Epithelial cell of proximal tubule (primary cell): Measurements from ENCODE around the gene EPOP. TPM values are rescaled to one million over a fixed set of nuclear protein-coding genes. Genes with fewer than 3 reads are reported as not detected.
A peak's percentile ranks its signal among the peaks of the same experiment; 100 is the strongest.

Source experiments
- DNase-seq: peaks from one replicate; pipeline ENCODE4 v3.0.0-alpha.2; 2011; ENCODE audit warnings: low read depth
- H3K4me3 ChIP-seq: 2 replicates; pipeline ENCODE4 v1.5.1; 2011; ENCODE audit warnings: low read depth, mild to moderate bottlenecking, low read length
- CTCF ChIP-seq: conservative IDR thresholded peaks from 2 replicates; pipeline ENCODE4 v1.5.1; 2012; ENCODE audit warnings: low read depth, mild to moderate bottlenecking, low read length
- total RNA-seq: library from RNA; depleted of rRNA; stranded (reverse); fragments of >200 nt; gene quantifications from 2 replicates; pipeline ENCODE4 v1.2.3, GENCODE V29; 2015

Gene EPOP
- total RNA-seq, 1 donor from 2014 or later: 4.1 TPM

DNA sequence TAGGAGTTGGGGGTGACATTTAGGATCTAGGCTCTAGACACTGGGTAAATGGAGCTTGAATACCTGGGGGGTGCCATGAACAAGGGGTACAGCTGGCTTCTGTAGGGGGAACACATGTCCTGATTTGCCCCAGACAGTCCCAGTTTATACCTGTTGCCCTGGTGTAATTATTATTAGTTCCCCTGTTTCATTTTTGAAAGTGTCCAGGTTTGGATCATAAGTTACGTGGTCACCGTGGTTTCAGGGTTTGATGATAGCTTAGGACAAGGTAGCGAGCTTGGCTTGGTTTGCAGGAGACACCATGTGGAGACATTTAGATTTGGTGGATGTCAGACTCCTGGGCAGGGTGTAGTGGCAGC, 35.8 kb upstream of the EPOP start:
- H3K4me3 ChIP-seq: no peak overlapping the region
- no peak for DNase-seq
- no peak for TF ChIP-seq CTCF

DNA sequence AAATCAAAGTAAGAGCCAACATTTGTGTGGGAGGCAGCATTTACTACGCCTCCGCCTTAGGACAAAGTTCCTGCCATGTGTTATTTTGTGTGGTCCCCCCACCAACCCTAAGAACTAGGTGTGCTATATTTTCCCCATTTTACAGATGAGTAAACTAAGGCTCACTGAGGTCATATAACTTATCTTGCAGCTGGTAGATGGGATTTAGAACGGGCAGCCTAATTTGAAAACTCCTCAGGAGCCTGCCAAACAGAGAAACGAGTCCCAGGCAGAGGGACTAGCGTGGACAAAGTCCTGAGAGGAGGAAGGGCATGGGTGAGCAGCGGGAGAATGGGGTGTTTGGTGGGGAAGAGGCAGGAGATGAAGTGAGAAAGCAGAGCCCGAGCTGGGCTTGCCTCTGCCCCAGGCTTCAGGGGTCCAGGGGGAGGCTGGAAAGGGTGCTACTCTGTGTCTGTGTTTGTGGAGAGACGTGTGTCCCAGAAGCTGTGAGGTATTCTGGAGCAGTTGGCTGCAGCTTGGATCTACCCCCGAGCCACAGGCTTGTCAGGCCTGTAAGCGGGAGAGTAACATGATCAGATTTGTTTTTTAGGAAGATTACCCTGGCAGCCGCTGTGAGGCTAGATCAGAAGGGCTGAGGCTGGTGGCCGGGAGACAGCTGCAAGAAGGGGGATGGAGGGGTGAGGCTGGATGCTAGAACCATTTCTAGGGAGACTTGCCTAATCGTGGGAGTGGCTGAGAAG, 35.3 kb upstream of the EPOP start:
- TF ChIP-seq CTCF: no peak
- DNase-seq: no peak
- H3K4me3 ChIP-seq: no peak overlapping the region

DNA sequence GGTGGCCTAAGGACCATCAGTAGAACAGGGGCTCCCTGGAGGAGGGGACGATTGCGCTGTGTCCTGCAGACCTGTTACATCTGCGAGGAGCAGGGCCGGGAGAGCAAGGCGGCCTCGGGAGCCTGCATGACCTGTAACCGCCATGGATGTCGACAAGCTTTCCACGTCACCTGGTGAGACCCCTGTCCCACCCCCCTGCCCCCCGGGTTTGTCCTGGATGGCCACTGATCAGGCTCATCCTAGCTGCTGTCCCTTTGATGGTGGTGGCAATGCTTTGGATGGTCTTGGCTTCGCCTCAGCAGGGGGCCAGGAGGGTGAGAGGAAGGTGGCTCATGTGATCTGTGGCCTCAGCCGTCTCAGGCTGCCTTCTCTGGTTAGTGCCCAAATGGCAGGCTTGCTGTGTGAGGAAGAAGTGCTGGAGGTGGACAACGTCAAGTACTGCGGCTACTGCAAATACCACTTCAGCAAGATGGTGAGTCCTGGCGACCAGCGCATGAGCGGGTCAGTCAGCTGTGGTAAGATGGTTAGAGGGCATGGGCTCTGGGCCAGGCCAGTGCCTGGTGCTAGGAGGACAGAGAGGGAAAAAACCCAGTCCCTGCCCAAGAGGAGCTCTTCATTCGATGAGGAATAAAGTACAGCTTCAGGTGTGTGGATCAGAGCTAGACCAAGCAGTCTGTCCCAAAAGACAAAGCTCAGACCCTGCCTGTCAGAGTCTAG, 34.5 kb upstream of the EPOP start:
- TF ChIP-seq CTCF: no peak
- DNase-seq: no peak

DNA sequence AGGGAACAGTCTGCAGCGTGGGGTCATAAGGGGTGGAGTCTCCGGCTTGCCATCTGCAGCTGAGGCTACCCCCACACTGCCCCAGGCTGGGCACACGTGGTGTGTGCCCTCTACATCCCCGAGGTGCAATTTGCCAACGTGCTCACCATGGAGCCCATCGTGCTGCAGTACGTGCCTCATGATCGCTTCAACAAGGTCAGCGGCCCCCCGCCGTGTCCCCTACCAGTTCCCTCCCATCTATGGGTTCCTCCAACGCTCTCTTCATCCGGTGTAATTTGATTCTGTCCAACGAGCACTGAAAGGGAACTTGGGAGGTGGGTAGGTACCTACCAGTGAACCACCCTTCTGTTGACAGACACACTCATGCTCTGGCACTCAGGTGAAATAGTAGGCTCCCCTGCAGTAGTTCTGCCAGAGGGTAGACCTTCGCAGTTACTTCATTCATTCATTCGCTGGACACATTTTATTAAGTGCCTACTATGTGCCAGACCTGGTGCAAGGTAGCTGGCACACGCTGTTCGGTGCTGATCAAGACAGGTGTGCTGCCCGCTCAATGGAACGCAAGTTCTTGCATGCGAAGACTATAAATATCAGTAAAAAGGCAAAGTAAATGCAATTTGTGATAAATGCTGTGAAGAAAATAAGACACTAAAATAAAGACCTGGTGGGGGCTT, 33.1 kb upstream of the EPOP start:
- no peak for DNase-seq
- H3K4me3 ChIP-seq: no peak overlapping the region
- TF ChIP-seq CTCF: no peak

More for the DNA sequence above, 34.5 kb upstream of the EPOP start:
- no peak overlapping the region for H3K4me3 ChIP-seq

DNA sequence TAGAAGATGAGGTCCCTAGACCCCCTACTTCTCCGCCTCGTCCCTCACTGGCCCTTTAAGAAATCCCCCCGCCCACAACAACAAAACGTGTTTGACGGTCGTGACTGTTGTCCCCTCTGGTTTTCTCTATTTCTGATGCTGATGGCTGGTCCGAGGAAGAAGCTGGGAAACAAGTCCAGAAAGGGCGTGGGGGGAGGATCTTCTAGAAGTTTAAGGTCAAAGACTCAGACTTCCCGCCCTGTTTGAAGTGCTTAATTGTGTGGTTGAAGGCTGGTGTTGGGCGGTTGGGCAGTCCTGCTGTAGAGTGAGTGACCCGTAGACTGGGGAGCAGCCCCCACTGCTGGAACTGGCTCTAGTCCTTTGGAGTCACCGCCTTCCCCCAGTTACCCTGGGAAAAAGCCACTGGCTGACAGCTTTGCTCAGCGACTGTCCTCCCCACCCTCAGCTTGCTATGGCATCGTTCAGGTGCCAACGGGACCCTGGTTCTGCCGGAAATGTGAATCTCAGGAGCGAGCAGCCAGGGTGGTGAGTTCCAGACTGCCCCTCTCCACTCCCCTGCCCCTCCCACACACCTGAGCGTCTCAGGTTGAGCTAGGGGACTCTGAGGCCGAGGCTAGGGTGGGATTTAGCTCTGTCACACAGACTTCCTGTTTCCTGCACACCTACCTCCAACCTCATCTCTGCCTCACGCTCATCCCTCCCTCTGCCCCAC, 31.9 kb upstream of the EPOP start:
- no peak for DNase-seq
- peak overlapping the region; percentile 95 for H3K4me3 ChIP-seq

More for the DNA sequence above, 31.9 kb upstream of the EPOP start:
- no peak for TF ChIP-seq CTCF
